Lower leg skin (tissue), 3 donors: ENCODE data around the gene UGT2A3.

Experiments
- CTCF ChIP-seq, 3 donors: fragments of 450-650 bp; IDR thresholded peaks; one replicate each; pipeline ENCODE4 v1.5.1; 2016; ENCODE audit warnings: antibody characterized with exemption in 3 of 3, mild to moderate bottlenecking in 3 of 3, moderate library complexity in 2 of 3
- POLR2A ChIP-seq, 2 donors: fragments of 450-650 bp; IDR thresholded peaks; one replicate each; pipeline ENCODE4 v1.6.1; 2016 to 2017; ENCODE audit warnings: antibody characterized with exemption in 2 of 2, mild to moderate bottlenecking in 1 of 2, moderate library complexity in 1 of 2

GRCh38 chr4:68891678-68892077, 59.9 kb downstream of the UGT2A3 start:
- TF ChIP-seq CTCF (IDR thresholded peaks at IDR 0.05) (no peak), POLR2A (IDR thresholded peaks at IDR 0.05) (no peak)
